NCI-H69 (cell line): ENCODE results near the gene GLIS1.

Experiments
- DNase-seq: peaks from one replicate; lab custom pipeline; 2025; lab: John Stamatoyannopoulos, UW

GLIS1 gene

GRCh38 chr1:53693773-53694717 lies 44.9 kb downstream of the GLIS1 start:
- no peak for DNase-seq

DNA sequence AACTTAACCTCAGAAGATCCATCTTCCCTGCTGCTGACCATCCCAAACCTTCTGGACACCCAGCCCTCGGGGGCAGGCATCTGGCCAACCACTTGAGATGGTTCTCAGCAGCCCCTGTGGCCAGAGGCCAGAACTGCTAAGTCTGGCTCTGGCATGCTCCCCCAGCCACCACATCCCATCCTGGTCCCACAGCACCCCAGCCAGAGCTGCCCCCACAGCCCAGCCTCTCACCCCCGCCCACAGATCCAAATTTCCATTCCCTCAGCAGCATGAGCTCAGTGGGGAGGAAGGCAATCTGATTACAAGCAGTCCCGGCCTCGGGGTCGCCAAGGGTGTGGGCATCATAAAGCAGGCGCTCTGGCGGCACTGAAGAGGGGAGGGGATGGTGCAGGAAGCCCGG lies 45.6 kb downstream of the GLIS1 start:
- no peak for DNase-seq

DNA sequence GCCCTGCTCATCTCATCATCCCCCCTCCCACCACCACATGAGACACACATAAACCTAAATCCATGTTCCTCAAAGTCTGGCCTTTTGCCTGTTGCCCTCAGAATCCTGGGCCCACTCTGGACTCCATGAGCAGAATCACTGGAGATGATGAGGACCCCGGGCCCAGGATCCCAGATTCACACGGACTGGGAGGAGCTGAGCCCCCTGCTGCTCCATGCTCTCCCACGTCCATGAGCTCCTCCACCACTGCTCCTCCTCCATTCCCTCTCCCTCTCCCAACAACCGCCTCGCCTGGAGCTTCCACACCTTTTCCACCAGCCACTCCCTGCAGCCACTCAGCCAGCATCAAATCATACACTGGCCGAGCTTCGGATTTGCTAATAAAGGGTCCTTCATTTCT lies 47.6 kb downstream of the GLIS1 start:
- DNase-seq: no peak

GRCh38 chr1:53690411-53690810 lies 48.6 kb downstream of the GLIS1 start:
- DNase-seq: no peak

GRCh38 chr1:53689736-53690326 lies 49.1 kb downstream of the GLIS1 start:
- DNase-seq: no peak

DNA sequence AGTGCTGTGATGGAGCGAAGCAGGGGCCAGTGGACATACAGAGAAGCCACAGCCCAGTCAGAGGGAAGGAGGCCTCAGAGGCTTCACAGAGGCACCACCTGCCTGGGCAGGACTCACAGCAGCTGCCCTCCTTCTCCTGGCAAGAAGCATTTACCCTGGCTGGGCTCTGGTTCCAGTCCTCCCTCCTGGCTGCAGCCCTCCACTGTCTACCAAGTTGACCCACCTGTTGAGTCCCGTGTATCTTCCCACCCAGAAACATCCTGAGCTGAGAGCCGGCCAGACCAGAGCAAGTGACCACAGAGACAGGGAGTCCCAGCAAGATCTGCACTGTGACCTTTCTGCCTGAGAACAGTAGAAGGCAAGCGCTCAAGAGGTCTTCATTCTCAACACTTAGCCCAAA lies 49.7 kb downstream of the GLIS1 start:
- no peak for DNase-seq

- no peak for DNase-seq
These were observed 50.4 kb downstream of the GLIS1 start for GRCh38 chr1:53688381-53689102.

GRCh38 chr1:53687901-53688300 lies 51.1 kb downstream of the GLIS1 start:
- DNase-seq: no peak

GRCh38 chr1:53687426-53687825 lies 51.5 kb downstream of the GLIS1 start:
- DNase-seq: no peak

- DNase-seq: no peak
These were observed 52.0 kb downstream of the GLIS1 start for GRCh38 chr1:53686965-53687267.

- no peak for DNase-seq
These were observed 52.6 kb downstream of the GLIS1 start for GRCh38 chr1:53686091-53686964.

DNA sequence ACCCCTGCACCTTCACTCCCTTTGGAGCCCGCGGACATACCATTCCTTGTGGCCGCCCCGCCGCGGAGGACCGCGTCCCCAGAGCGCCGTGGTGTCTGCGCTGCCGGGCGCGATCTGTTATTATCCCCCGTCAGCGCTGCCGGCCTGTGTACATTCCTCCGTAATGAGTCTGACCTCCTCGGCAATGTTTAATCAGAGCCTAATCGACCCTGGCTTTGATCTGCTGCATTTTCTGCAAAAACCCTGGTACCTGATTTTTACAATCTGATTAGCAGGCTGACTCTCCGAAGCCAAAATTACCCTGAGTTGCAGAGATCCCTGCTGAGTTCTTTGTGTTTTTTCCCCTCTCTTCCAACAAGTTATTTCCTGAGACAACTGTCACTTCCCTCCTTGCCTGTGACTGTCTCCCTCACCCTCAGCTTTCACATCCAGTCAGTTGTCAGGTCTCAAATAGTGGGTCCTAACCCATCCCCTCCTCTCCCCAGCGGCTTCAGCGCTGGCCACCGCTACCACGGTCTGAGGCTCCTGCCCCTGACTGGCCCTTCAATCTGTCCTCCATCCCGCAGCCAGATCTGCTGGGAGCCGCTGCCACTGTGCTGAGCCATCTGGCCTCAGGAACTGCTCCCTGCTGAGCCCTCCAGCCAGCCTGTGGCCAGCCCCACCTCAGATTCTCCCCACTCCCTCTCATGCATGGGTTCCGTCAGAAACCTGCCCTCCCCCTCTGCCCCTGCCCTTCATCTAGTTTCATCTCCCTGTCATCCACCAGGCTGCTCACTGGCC lies 53.5 kb downstream of the GLIS1 start:
- peak; percentile 77 for DNase-seq

DNA sequence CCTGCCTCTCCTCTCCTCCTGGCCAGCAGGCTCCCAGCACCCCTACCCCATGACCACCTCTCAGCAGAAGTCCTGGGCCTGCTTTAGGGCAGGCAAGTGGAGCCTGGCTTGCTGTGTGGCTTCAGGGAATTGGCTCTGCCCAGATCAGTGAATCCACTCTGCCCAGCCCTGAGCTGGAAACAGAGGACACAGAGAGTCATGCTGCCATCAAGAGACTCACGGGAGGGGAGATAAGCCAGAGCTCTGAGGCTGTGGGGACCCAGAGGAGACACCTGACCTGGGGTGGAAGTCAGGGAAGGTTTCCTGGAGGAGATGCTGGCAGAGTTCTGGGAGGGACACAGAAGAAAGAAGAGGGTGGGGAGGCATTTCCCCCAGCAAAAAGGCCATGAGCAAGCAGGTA lies 54.2 kb downstream of the GLIS1 start:
- no peak for DNase-seq

GRCh38 chr1:53683986-53684740 lies 54.8 kb downstream of the GLIS1 start:
- DNase-seq: peak; percentile 22

- no peak for DNase-seq
These were observed 56.1 kb downstream of the GLIS1 start for GRCh38 chr1:53682881-53683280.

DNA sequence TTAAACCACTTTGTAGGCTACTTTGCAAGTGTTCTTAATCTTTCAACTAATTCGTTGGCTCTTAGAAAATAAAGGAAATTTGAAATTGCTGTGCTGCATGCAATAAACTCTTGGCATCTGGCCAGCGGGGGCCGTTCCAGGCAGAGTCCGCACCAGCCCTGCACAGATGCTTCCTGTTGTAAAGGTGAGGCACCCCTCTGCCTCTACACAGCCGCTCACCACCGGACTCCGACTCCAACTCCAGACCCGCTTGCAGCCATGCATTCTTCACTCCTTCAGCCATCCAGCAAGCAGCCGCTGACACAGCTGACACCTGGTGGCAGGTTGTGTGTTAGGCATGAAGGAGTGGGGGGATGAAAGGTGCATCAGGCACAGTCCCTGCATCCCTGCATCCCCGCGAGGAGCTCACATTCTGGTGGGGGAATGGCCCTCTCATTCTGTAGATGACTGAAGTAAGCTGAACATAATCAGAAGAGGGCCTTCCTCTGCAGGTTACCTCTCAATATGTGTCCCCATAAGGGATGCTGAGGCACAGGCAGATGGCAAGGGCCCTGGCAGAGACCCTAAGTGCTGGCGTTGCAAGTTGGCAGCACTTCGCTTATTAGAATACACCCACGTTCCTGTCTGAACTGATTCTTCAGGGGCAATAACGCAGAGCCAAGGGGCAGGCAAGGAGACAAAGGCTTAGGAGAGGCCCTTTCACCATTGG lies 56.8 kb downstream of the GLIS1 start:
- DNase-seq: peak; percentile 89

DNA sequence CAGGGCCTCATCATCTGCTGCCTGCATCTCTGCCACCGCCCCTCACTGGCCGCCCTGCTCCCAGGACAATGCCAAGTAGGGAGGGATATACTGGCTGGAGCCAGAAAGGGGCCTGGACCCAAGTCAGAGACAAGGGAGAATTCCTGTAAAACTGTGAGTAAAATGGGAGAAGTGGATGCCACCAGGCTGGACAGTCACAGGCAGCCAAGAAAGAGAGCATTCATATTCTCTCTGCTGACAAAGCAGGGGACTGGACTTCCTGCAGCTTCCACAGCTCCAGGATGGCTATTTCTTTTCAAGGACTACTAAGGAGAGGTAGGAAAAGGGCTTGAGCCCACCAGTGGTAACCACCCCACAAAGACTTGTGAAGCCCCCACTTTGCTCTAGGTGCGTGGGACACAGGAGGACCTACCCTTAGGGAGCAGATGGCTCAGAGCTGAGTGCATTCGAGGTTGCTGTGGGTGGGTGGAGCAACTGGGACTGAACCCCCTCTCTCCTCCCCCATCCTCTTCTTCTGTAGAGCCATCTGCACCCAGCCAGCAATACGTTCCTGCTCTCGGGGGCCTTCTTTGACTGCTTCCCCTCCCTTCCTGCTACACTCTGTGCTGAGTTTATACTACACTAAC lies 57.5 kb downstream of the GLIS1 start:
- peak; percentile 74 for DNase-seq

GRCh38 chr1:53680868-53681267 lies 58.1 kb downstream of the GLIS1 start:
- no peak for DNase-seq
